ENCODE measurements around the gene IRF5. TPM values are rescaled to one million over a fixed set of nuclear protein-coding genes. Genes with fewer than 3 reads are reported as not detected.

Gene IRF5
- total RNA-seq, 1 experiment from 2014 or later = 0.74 TPM

- Histone ChIP-seq H4K91ac (ENCODE audit: insufficient read length, low read depth, low read length) (no peak overlapping the region), H3K4me2 (ENCODE audit: insufficient read depth, insufficient read length, low read length) (no peak overlapping the region), H2BK12ac (ENCODE audit: insufficient read length, low read depth, low read length) (no peak overlapping the region), H3K4me1 (ENCODE audit: insufficient read depth, low read length) (no peaks in the 10 kb centered on the region), H3K18ac (ENCODE audit: insufficient read length, low read depth, low read length) (no peak overlapping the region), H4K5ac (ENCODE audit: insufficient read length, low read depth, low read length) (no peak overlapping the region), H3K79me2 (ENCODE audit: insufficient read depth, low read length) (no peaks in the 10 kb centered on the region), H2AFZ (ENCODE audit: low read length) (no peak overlapping the region), H3K9ac (ENCODE audit: extremely low read depth, insufficient read length, low read length) (no peak overlapping the region), H3K79me1 (ENCODE audit: insufficient read depth, low read depth, low read length, poor library complexity, severe bottlenecking) (no peaks in the 10 kb centered on the region), H4K20me1 (ENCODE audit: control insufficient read depth, insufficient read depth, insufficient read length) (no peaks in the 10 kb centered on the region), H3K23me2 (ENCODE audit: insufficient read length, low read depth, low read length, poor library complexity, severe bottlenecking) (no peaks in the 10 kb centered on the region), H4K8ac (replicated peaks; ENCODE audit: insufficient read length, low read depth, low read length) (no peak overlapping the region), H3K14ac (ENCODE audit: insufficient read depth, low read length) (no peak overlapping the region), H3K27me3 (ENCODE audit: insufficient read depth, low read length) (no peaks in the 10 kb centered on the region), H2BK15ac (ENCODE audit: low read depth, low read length) (no peak overlapping the region), H2BK120ac (ENCODE audit: low read depth, low read length, poor library complexity, severe bottlenecking) (no peak overlapping the region), H2AK5ac (ENCODE audit: insufficient read length, low read length) (no peak overlapping the region), H3K56ac (ENCODE audit: insufficient read length, low read depth, low read length) (no peak overlapping the region), H3K9me3 (ENCODE audit: control insufficient read depth, low read depth, low read length) (no peaks in the 10 kb centered on the region), H2BK5ac (ENCODE audit: insufficient read length, low read length) (no peak overlapping the region), H3K27ac (ENCODE audit: insufficient read length, low read depth, low read length) (no peak overlapping the region), H2BK20ac (ENCODE audit: low read depth, low read length, poor library complexity, severe bottlenecking) (no peak overlapping the region), H3T11ph (ENCODE audit: low read length) (no peak overlapping the region), H3K4ac (ENCODE audit: low read depth, low read length) (no peak overlapping the region), H3K23ac (ENCODE audit: insufficient read length, low read depth, low read length) (no peak overlapping the region)
- Mint-ChIP-seq H3K4me1 (peaks cover 2 to 4% of the 10 kb centered on the region in 2 experiments; a peak in 2 of 4 replicates), H3K27ac (no peak overlapping the region), H3K9me3 (peaks cover 5 to 6% of the 10 kb centered on the region in 2 experiments; a peak in 3 of 5 replicates), H3K4me3 (no peak overlapping the region), H3K27me3 (ENCODE audit: low read depth) (peaks cover 14% of the 10 kb centered on the region), H3K36me3 (ENCODE audit: insufficient read depth in 1 of 3, low read depth in 3 of 3) (no peaks in the 10 kb centered on the region; a peak in 1 of 7 replicates)
- WGBS (ENCODE audit: extremely low coverage, insufficient read length, low lambda C conversion rate) = no CpG with 5 or more reads among the region's 14 CpGs
- no peak for DNase-seq
- TF ChIP-seq, protein P1, sequence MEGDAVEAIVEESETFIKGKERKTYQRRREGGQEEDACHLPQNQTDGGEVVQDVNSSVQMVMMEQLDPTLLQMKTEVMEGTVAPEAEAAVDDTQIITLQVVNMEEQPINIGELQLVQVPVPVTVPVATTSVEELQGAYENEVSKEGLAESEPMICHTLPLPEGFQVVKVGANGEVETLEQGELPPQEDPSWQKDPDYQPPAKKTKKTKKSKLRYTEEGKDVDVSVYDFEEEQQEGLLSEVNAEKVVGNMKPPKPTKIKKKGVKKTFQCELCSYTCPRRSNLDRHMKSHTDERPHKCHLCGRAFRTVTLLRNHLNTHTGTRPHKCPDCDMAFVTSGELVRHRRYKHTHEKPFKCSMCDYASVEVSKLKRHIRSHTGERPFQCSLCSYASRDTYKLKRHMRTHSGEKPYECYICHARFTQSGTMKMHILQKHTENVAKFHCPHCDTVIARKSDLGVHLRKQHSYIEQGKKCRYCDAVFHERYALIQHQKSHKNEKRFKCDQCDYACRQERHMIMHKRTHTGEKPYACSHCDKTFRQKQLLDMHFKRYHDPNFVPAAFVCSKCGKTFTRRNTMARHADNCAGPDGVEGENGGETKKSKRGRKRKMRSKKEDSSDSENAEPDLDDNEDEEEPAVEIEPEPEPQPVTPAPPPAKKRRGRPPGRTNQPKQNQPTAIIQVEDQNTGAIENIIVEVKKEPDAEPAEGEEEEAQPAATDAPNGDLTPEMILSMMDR (conservative IDR thresholded peaks at IDR 0.05) = no peak
Observed at GRCh38 chr7:128928882-128929788, 8.6 kb upstream of the IRF5 start.

Measured in H9 (cell line).